SJSA1 (cell line): ENCODE data around the gene NRCAM. TPM values are rescaled to one million over a fixed set of nuclear protein-coding genes. Genes with fewer than 3 reads are reported as not detected.
"Not testable (repeated sequence)": the region's sequence is repeated elsewhere in the genome, so short reads cannot be mapped to it uniquely, and the experiment has no call there.

ENCODE experiments used
- DNase-seq, 2 experiments: peaks; one replicate each; pipeline ENCODE4 v3.0.0-alpha.2; 2015 to 2020; ENCODE audit warnings: low spot score in 2 of 2, low read depth in 1 of 2
- H3K27ac ChIP-seq: fragments of 250-450 bp; sonication (Bioruptor Pico); 2 replicates; pipeline ENCODE4 v1.5.1; 2020; ENCODE audit warnings: mild to moderate bottlenecking, moderate library complexity
- H3K27me3 ChIP-seq: fragments of 250-450 bp; sonication (Bioruptor Pico); replicated peaks from 2 replicates; pipeline ENCODE4 v1.5.1; 2020; ENCODE audit warnings: mild to moderate bottlenecking, moderate library complexity
- H3K36me3 ChIP-seq: fragments of 250-450 bp; sonication (Bioruptor Pico); 2 replicates; pipeline ENCODE4 v1.5.1; 2020; ENCODE audit warnings: mild to moderate bottlenecking
- H3K4me1 ChIP-seq: fragments of 250-450 bp; sonication (Bioruptor Pico); replicated peaks from 2 replicates; pipeline ENCODE4 v1.6.1; 2021; ENCODE audit warnings: mild to moderate bottlenecking
- H3K4me3 ChIP-seq: fragments of 250-450 bp; sonication (Bioruptor Pico); 2 replicates; pipeline ENCODE4 v1.5.1; 2020; ENCODE audit warnings: mild to moderate bottlenecking
- H3K9me3 ChIP-seq: fragments of 250-450 bp; sonication (Bioruptor Pico); replicated peaks from 2 replicates; pipeline ENCODE4 v1.5.1; 2020; ENCODE audit warnings: mild to moderate bottlenecking
- total RNA-seq: library from RNA; depleted of rRNA; stranded (reverse); fragments of >200 nt; shearing (Covaris generic); gene quantifications from 2 replicates; pipeline ENCODE4 v1.2.3, GENCODE V29; 2014

NRCAM gene
- total RNA-seq, 1 experiment from 2014 or later: not detected

DNA sequence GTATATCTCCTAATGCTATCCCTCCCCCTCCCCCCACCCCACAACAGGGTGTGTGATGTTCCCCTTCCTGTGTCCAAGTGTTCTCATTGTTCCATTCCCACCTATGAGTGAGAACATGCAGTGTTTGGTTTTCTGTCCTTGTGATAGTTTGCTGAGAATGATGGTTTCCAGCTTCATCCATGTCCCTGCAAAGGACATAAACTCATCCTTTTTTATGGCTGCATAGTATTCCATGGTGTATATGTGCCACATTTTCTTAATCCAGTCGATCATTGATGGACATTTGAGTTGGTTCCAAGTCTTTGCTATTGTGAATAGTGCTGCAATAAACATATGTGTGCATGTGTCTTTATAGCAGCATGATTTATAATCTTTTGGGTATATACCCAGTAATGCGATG is 68.5 kb downstream of the NRCAM start:
- not testable (repeated sequence) for H3K36me3 ChIP-seq, DNase-seq, H3K9me3 ChIP-seq, H3K27me3 ChIP-seq, H3K4me1 ChIP-seq, H3K27ac ChIP-seq, H3K4me3 ChIP-seq

DNA sequence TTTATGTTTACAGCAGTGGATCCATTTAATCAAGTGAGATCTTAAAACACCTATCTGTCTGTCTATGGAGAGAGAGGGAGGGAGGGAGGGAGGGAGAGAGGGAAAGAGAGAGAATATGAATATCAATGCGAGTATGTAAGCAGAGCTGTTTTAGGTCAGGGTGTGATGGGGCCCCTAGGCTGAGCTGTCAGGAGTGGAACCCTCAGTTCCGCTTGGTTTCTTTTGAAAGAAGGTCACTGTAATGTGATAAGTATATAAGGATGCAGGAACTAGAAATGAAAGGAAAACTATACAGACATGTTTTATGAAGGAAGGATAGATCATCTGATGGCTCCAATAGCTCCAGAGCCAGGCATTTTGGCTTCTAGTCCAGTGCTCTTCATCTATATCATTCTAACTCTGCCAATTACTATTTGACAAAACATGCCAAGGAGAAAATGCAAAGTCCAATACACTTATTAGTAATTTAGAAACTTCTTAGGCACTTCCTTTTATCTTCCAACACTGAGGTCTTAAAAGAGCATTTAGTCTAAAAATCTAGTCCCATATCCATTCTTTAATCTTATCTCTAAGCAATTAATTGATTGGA is 70.3 kb downstream of the NRCAM start:
- no peaks in the 10 kb centered on the region for H3K9me3 ChIP-seq
- peaks cover 8% of the 10 kb centered on the region for H3K27me3 ChIP-seq
- no peak for DNase-seq
- H3K4me1 ChIP-seq: no peaks in the 10 kb centered on the region
- H3K36me3 ChIP-seq: no peaks in the 10 kb centered on the region
- no peak overlapping the region for H3K27ac ChIP-seq
- no peak overlapping the region for H3K4me3 ChIP-seq

DNA sequence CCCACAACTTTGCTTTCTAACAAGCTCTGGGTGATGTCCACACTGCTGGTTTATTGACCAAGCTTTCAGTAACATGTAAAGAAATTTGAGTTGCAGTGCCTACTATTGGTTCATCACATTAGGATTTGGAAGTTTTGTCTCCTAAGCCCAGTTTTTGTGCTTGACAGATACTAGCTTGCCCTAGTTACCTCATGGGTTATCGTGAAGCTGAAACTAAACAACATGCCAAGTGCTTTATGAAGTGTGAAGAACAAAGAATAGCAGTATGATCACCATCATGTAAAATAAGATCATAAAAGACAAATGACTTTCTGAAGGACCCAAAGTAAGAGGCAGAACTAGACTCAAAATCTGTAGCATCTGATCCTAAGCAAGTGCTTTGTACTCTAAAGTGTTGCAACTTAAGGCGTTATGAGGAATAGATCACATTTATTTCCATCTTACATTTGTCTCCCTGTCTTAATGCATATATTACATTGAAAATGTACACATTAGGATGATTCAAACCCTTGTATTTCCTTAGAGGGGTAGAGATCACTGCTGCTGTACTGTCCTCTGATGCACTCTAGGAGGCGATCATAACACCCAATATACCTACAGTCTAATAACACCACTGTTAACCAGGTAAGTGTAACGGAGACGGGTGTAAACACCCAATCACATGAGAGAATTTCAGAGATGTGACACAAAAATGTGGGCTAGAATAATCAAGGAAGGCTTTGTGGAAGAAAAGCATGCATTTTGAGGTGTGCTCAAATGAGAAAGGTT is 71.3 kb downstream of the NRCAM start:
- Histone ChIP-seq H3K4me3 (no peak overlapping the region), H3K36me3 (no peaks in the 10 kb centered on the region), H3K27me3 (peaks cover 8% of the 10 kb centered on the region), H3K4me1 (no peaks in the 10 kb centered on the region), H3K9me3 (no peaks in the 10 kb centered on the region), H3K27ac (no peak overlapping the region)
- DNase-seq: no peak

DNA sequence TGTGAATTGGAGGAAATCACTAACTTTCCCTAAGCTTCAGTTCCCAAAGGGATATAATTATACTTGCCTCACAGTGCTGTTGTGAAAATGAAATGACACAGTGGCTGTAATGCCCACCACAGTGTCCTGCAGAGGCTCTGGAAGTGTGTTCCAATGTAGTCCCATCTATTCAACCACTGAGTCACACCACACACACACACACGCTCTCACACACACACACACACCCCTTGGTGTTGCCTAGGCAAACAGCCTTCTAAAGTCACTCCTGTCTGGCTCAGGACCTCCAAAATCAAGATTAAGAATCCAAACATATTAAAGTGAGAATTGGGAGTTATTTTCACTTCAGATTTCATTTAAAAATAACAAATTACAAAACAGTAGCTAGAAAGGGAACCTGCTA is 73.3 kb downstream of the NRCAM start:
- H3K27ac ChIP-seq: no peak overlapping the region
- no peak for DNase-seq
- H3K36me3 ChIP-seq: no peaks in the 10 kb centered on the region
- no peaks in the 10 kb centered on the region for H3K4me1 ChIP-seq
- H3K27me3 ChIP-seq: peaks cover 8% of the 10 kb centered on the region
- H3K4me3 ChIP-seq: no peak overlapping the region
- H3K9me3 ChIP-seq: no peaks in the 10 kb centered on the region

DNA sequence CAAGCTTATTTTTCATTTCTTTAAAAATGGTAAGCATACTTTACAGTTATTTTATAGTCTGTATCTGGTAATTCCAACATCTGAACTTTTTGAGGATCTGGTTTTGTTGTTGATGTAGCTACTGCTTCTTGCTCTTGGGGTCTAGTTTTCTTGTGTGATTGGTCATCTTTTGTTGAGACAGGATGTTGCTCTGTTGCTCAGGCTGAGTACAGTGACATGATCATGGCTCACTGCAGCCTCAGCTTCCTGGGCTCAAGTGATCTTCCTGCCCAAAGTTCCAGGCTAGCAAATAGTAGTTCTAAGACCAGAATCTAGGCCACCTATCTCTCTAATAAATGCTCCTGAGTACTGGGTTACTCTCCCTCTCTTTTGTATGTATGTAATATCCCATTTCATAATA is 75.7 kb downstream of the NRCAM start:
- H3K9me3 ChIP-seq: no peaks in the 10 kb centered on the region
- no peak overlapping the region for H3K27ac ChIP-seq
- no peak overlapping the region for H3K4me3 ChIP-seq
- no peaks in the 10 kb centered on the region for H3K36me3 ChIP-seq
- H3K4me1 ChIP-seq: no peaks in the 10 kb centered on the region
- no peak for DNase-seq
- peaks cover 17% of the 10 kb centered on the region for H3K27me3 ChIP-seq

DNA sequence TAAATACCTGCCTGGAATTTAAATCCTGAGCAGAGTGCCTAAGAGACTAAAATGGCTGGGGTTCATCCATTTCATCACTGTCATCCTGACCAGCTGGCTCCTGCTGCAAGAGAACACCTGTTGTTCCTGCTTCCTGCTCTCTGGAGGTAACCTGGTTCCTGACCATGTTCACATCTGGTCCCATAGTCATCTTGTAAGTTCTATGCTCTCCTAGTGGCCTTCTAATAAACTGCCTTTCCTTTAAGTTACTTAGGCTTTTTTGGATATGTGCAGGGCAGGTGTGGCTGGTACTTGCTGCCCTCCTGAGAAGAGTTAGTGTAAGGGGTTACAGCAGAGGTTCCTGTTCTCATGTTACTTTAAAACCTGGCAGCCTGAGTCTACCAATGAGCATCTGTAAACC is 80.0 kb downstream of the NRCAM start:
- no peak for DNase-seq
- peaks cover 9% of the 10 kb centered on the region for H3K27me3 ChIP-seq
- H3K36me3 ChIP-seq: no peaks in the 10 kb centered on the region
- H3K4me1 ChIP-seq: no peaks in the 10 kb centered on the region
- H3K4me3 ChIP-seq: no peak overlapping the region
- no peaks in the 10 kb centered on the region for H3K9me3 ChIP-seq
- no peak overlapping the region for H3K27ac ChIP-seq

DNA sequence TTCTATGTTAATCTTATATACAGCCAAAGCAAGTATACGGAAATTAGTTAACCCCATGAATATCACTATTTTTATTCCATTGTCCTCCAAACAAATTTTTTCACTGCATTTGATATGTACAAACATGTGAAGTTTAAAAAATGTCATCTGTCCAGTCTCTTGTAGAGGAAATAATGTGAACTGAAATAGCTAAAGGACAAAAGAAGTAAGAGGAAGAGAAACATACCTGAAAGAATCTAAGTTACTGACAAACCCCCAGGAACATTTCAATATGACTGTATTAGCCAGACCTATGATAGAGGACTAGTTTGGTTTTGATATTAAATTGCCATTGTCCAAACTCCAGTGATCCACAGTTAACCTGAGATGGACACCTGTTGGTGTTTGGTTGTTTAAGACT is 80.6 kb downstream of the NRCAM start:
- no peak overlapping the region for H3K27ac ChIP-seq
- H3K9me3 ChIP-seq: no peaks in the 10 kb centered on the region
- DNase-seq: no peak
- H3K36me3 ChIP-seq: no peaks in the 10 kb centered on the region
- H3K4me3 ChIP-seq: no peak overlapping the region
- H3K4me1 ChIP-seq: no peaks in the 10 kb centered on the region
- H3K27me3 ChIP-seq: peaks cover 9% of the 10 kb centered on the region

DNA sequence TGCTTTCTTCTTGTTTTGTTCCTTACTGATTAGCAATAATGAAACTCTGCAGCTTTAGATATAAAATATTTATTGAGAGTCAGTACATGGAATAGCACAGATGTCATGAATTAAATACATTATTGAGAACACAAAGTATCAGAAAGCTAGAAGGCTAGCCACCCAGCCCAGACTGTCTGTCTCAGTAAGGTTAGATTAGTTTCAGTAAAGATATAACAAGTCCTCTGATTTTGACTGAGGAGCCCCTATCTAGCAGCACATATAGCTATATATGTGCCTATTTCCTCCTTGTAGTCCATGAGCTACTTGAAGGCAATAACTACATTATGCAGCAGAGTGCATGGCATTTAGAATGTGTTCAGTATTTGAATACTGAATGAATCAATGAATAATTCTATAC is 81.3 kb downstream of the NRCAM start:
- DNase-seq: no peak
- Histone ChIP-seq H3K4me1 (no peaks in the 10 kb centered on the region), H3K36me3 (no peaks in the 10 kb centered on the region), H3K27ac (no peak overlapping the region), H3K27me3 (peaks cover 9% of the 10 kb centered on the region), H3K9me3 (no peaks in the 10 kb centered on the region), H3K4me3 (no peak overlapping the region)

DNA sequence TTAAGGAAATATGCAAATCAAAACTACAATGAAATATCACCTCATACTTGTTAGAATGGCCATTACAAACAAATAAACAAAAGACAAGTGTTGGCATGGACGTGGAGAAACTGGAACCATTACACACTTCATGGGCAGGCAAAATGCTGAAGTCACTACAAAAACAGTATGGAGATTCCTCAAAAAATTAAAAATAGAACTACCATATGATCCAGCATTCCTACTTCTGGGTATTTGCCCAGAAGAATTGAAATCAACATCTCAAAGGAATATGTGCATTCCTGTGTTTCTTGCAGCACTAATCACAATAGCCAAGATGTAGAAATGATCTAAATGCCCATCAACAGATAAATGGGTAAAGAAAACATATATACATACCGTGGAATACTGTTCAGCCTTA is 83.6 kb downstream of the NRCAM start:
- no peaks in the 10 kb centered on the region for H3K9me3 ChIP-seq
- H3K4me3 ChIP-seq: no peak overlapping the region
- H3K27ac ChIP-seq: no peak overlapping the region
- H3K4me1 ChIP-seq: no peaks in the 10 kb centered on the region
- H3K36me3 ChIP-seq: no peaks in the 10 kb centered on the region
- H3K27me3 ChIP-seq: peaks cover 6% of the 10 kb centered on the region
- DNase-seq: no peak

DNA sequence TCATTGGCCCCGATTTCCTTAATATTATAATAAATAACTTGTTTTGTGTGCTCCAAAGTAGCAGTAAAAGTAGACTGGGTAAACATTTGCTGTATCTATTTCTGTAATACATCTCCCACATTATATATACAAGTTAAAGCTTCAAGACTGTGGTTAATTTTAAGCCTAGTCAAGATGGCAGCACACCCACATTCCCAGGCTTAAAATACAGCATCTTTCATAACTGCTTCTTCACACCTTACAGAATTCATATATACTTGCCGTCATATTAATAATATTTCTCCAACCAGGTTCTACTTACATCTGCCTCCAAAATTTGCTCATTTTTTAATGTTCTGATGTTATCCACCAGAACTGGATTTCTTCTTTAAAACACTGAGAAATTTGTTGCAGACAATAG is 85.6 kb downstream of the NRCAM start:
- no peaks in the 10 kb centered on the region; the same call in 1 of the 2 replicates for H3K27me3 ChIP-seq
- no peaks in the 10 kb centered on the region for H3K9me3 ChIP-seq
- no peaks in the 10 kb centered on the region for H3K4me1 ChIP-seq
- no peak for DNase-seq
- H3K4me3 ChIP-seq: no peak overlapping the region
- H3K27ac ChIP-seq: no peak overlapping the region
- H3K36me3 ChIP-seq: no peaks in the 10 kb centered on the region

DNA sequence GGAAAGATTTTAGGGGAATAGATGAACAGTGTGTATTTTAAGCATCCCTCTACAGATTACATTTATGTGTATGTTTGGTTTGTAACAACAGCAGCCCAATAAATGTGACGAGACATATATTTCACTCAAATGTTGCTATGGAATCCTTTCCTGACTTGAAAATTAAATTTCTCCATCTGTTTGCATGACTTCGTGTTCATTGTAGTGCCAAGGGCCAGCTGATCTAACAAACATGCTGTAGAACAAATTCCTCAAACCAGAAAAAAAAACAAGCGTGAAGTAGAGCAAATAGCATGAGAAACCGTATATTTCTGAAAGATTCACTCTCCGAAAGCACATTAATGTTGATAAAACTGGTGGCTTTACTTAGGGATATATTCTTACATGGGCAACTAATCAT is 87.8 kb downstream of the NRCAM start:
- H3K4me3 ChIP-seq: no peak overlapping the region
- no peaks in the 10 kb centered on the region; the same call in 1 of the 2 replicates for H3K27me3 ChIP-seq
- no peak overlapping the region for H3K27ac ChIP-seq
- H3K9me3 ChIP-seq: no peaks in the 10 kb centered on the region
- H3K36me3 ChIP-seq: no peaks in the 10 kb centered on the region
- H3K4me1 ChIP-seq: no peaks in the 10 kb centered on the region
- DNase-seq: no peak

DNA sequence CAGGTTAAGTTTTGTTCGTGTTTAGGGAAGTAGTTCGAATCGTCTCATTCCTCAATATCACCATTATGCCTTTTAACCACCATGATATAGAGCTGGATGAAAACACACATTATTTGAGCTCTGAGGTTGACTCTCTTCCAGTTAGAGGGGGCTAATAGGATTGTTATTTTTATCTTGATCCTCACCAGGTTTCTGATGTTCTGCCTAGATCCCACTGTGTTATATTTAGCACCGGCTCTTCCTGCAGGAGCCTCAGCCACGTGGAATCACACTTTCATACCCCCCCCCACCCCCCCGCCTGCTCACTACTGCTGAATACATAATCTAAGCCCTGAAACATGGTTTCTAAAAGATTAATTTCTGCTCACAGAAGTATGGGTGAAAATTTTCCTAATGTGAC is 88.3 kb downstream of the NRCAM start:
- Histone ChIP-seq H3K36me3 (no peaks in the 10 kb centered on the region), H3K4me1 (peaks cover 3% of the 10 kb centered on the region), H3K27me3 (no peaks in the 10 kb centered on the region; the same call in 1 of the 2 replicates), H3K9me3 (no peaks in the 10 kb centered on the region), H3K4me3 (no peak overlapping the region), H3K27ac (no peak overlapping the region)
- no peak for DNase-seq

DNA sequence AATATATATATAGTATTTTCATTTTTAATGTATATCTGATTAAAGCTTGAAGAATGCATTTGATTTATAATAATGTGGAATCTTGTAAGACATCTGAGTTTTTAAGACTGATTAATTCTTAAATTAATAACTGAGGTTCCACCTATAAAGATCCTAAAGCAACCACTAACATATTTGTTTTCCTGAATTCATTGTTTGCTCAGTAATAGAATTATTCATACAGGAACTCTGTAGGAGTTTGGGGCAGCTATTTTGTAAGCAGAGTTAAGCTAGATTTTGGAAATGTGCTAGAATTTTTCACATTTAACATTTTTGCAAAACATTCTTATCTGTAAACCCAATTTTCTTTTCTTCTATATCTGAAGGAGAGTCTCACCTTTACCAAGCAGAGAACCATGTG is 88.9 kb downstream of the NRCAM start:
- Histone ChIP-seq H3K9me3 (no peaks in the 10 kb centered on the region), H3K27ac (no peak overlapping the region), H3K4me3 (no peak overlapping the region), H3K36me3 (no peaks in the 10 kb centered on the region), H3K4me1 (peaks cover 10% of the 10 kb centered on the region), H3K27me3 (no peaks in the 10 kb centered on the region)
- DNase-seq: no peak

DNA sequence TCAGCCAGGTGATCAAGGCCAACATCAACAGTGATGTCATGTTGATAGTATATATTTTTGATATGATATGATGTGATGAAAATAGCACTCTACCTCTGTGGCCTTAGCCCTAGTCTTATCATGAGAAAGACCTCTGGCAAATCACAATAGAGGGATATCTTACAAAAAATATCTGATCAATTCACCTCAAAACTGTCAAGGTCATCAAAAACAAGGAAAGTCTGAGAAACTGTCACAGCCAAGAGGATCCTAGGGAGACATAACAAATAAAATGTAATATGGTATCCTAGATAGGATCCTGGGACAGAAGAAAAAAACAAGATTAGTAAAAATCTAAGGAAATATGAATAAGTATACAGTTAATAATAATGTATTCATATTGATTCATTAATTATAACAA is 92.6 kb downstream of the NRCAM start:
- no peak overlapping the region for H3K4me3 ChIP-seq
- H3K4me1 ChIP-seq: peaks cover 23% of the 10 kb centered on the region
- H3K9me3 ChIP-seq: no peaks in the 10 kb centered on the region
- no peak overlapping the region for H3K27ac ChIP-seq
- no peaks in the 10 kb centered on the region for H3K36me3 ChIP-seq
- no peaks in the 10 kb centered on the region for H3K27me3 ChIP-seq
- no peak for DNase-seq
